K562 (cell line): Measurements from ENCODE around the gene TNIP1. TPM values are rescaled to one million over a fixed set of nuclear protein-coding genes. Genes with fewer than 3 reads are reported as not detected.

Experiments
- ATAC-seq: fragments of 200-7000 bp; cut with Tn5 transposase; 3 replicates; pipeline ENCODE4 v1.9.1; 2020; ENCODE audit warnings: moderate library complexity
- BruUV-seq: library from RNA; stranded (reverse); fragments of 400-500 nt; replicated peaks from 2 replicates; lab custom pipeline; 2021; lab: Mats Ljungman, UMichigan
- CTCF ChIA-PET: fragments of 300-600 bp; formaldehyde crosslinking; extraction: SDS; loops from one replicate; lab custom pipeline; 2021; ENCODE audit warnings: low intra/inter-chr PET ratio; lab: Yijun Ruan, JAX
- POLR2A ChIA-PET: fragments of 300-600, 350-650 bp; sonication (Branson Sonifier 250); formaldehyde crosslinking; extraction: SDS; loops from one replicate; lab custom pipeline; 2021; ENCODE audit warnings: antibody characterized with exemption, inconsistent platforms; lab: Yijun Ruan, JAX
- DNase-seq, 4 experiments: peaks; one replicate each; pipeline versions ENCODE4 v3.0.0 to v3.0.0-alpha.2; 2011 to 2018; ENCODE audit warnings: low spot score in 3 of 4, mixed read lengths in 3 of 4; ENCODE audit errors: extremely low read depth in 1 of 4
- FAIRE-seq: peaks from 2 replicates; lab custom pipeline; 2011; peaks lifted over from hg19 to GRCh38; lab: Jason Lieb, UNC
- H2AFZ ChIP-seq: 2 replicates; pipeline ENCODE4 v1.6.0; 2011; ENCODE audit warnings: low read depth, low read length, control low read depth, inconsistent platforms
- H3K27ac ChIP-seq: fragments of 200-600 bp; 3 replicates; pipeline ENCODE4 v1.8.0; 2011; ENCODE audit warnings: low read depth, mild to moderate bottlenecking, control low read depth, inconsistent platforms, low read length, moderate library complexity, mixed read lengths; ENCODE audit errors: extremely low read depth
- H3K27me3 ChIP-seq, 2 experiments: fragments of 300-600 bp in 1 of 2; 2 replicates in 1 of 2; 3 replicates in 1 of 2; pipeline versions ENCODE4 v1.6.0 to v1.8.0; 2011; ENCODE audit warnings: inconsistent platforms in 2 of 2, low read length in 2 of 2, mild to moderate bottlenecking in 1 of 2, mixed read lengths in 1 of 2, moderate library complexity in 1 of 2; ENCODE audit not compliant: control insufficient read depth in 2 of 2, insufficient read depth in 2 of 2
- H3K36me3 ChIP-seq: fragments of 300-600 bp; 3 replicates; pipeline ENCODE4 v1.8.0; 2011; ENCODE audit warnings: mild to moderate bottlenecking, low read length, inconsistent platforms; ENCODE audit not compliant: control insufficient read depth, insufficient read depth
- H3K4me1 ChIP-seq, 2 experiments: fragments of 200-600 bp in 1 of 2; replicated peaks in 1 of 2; 2 replicates in 1 of 2; 3 replicates in 1 of 2; pipeline versions ENCODE4 v1.5.1 to v1.8.0; 2011; ENCODE audit warnings: inconsistent platforms in 2 of 2, low read length in 2 of 2, mild to moderate bottlenecking in 1 of 2, mixed read lengths in 1 of 2, moderate library complexity in 1 of 2; ENCODE audit not compliant: control insufficient read depth in 2 of 2, insufficient read depth in 2 of 2
- H3K4me2 ChIP-seq: 2 replicates; pipeline ENCODE4 v1.6.1; 2011; ENCODE audit warnings: low read length, control low read depth, inconsistent platforms, mixed read lengths; ENCODE audit not compliant: insufficient read depth
- H3K4me3 ChIP-seq: fragments of 200-600 bp; sonication (generic), shearing (Covaris generic); 2 replicates; pipeline ENCODE4 v1.5.1; 2016; ENCODE audit warnings: control low read depth, inconsistent platforms
- H3K79me2 ChIP-seq: fragments of 200-600 bp; 3 replicates; pipeline ENCODE4 v1.8.0; 2011; ENCODE audit warnings: low read length, inconsistent platforms; ENCODE audit not compliant: control insufficient read depth, insufficient read depth
- H3K9ac ChIP-seq, 2 experiments: 2 replicates each; pipeline versions ENCODE4 v1.6.0 to v1.6.1; 2011; ENCODE audit warnings: low read depth in 2 of 2, low read length in 2 of 2, control low read depth in 1 of 2, inconsistent platforms in 1 of 2, mild to moderate bottlenecking in 1 of 2, mixed read lengths in 1 of 2; ENCODE audit not compliant: insufficient read depth in 1 of 2
- H3K9me1 ChIP-seq: one replicate; pipeline ENCODE4 v1.6.0; 2011; ENCODE audit warnings: inconsistent platforms, mild to moderate bottlenecking, low read length, moderate library complexity; ENCODE audit not compliant: control insufficient read depth, insufficient read depth
- H3K9me3 ChIP-seq: replicated peaks from 2 replicates; pipeline ENCODE4 v1.5.1; 2011; ENCODE audit warnings: low read depth, low read length, inconsistent platforms; ENCODE audit not compliant: control insufficient read depth, insufficient read depth
- H4K20me1 ChIP-seq: replicated peaks from 2 replicates; pipeline ENCODE4 v1.6.1; 2011; ENCODE audit warnings: low read length, inconsistent platforms, mixed read lengths; ENCODE audit not compliant: control insufficient read depth, insufficient read depth
- CBX8 ChIP-seq: fragments of 200-600 bp; sonication (generic); IDR thresholded peaks from 2 replicates; pipeline ENCODE4 v1.6.1; 2012; ENCODE audit warnings: borderline replicate concordance, mixed run types, low read depth, mild to moderate bottlenecking, moderate library complexity, mixed read lengths, low read length, control low read depth, inconsistent platforms; ENCODE audit not compliant: poor library complexity, severe bottlenecking; ENCODE audit errors: extremely low read depth
- COPS2 ChIP-seq: fragments of 450-650 bp; conservative IDR thresholded peaks from 2 replicates; pipeline ENCODE4 v1.6.1; 2016; ENCODE audit warnings: mild to moderate bottlenecking, moderate library complexity
- CTCF ChIP-seq, 3 experiments: IDR thresholded peaks in 2 of 3; conservative IDR thresholded peaks in 1 of 3; 2 replicates each; pipeline ENCODE4 v1.5.1; 2011 to 2012; ENCODE audit warnings: low read length in 3 of 3, mild to moderate bottlenecking in 3 of 3, control low read depth in 2 of 3, improper control_type of control experiment in 1 of 3, inconsistent platforms in 1 of 3, low read depth in 1 of 3, mixed read lengths in 1 of 3, moderate library complexity in 1 of 3; ENCODE audit not compliant: insufficient read depth in 2 of 3
- FOXJ3 ChIP-seq: sonication (generic); formaldehyde crosslinking; IDR thresholded peaks from 2 replicates; pipeline ENCODE4 v1.4.0; 2020; ENCODE audit warnings: mild to moderate bottlenecking, missing genetic modification reagents
- GATA2 ChIP-seq: sonication (generic); formaldehyde crosslinking; IDR thresholded peaks from 2 replicates; pipeline ENCODE4 v1.4.0; 2020; ENCODE audit warnings: mild to moderate bottlenecking, missing genetic modification reagents
- HSF4 ChIP-seq: fragments of 250-450 bp; sonication (Bioruptor Pico); IDR thresholded peaks from 2 replicates; pipeline ENCODE4 v2.1.2; 2022; ENCODE audit warnings: mild to moderate bottlenecking, moderate library complexity, borderline replicate concordance
- MBD1 ChIP-seq: fragments of 250-450 bp; sonication (Bioruptor Pico); IDR thresholded peaks from 2 replicates; pipeline ENCODE4 v1.8.0; 2022; ENCODE audit warnings: inconsistent platforms
- MNT ChIP-seq, 2 experiments: fragments of 450-650 bp; conservative IDR thresholded peaks; 2 replicates each; pipeline ENCODE4 v1.6.1; 2017; ENCODE audit warnings: mild to moderate bottlenecking in 2 of 2, moderate library complexity in 2 of 2
- NR2F6 ChIP-seq: fragments of 450-650 bp; formaldehyde crosslinking; IDR thresholded peaks from 2 replicates; pipeline ENCODE4 v1.4.0; 2020; ENCODE audit warnings: mild to moderate bottlenecking
- RCOR1 ChIP-seq, 2 experiments: IDR thresholded peaks; 2 replicates each; pipeline ENCODE4 v1.6.1; 2012; ENCODE audit warnings: low read depth in 2 of 2, low read length in 2 of 2, borderline replicate concordance in 1 of 2, improper control_type of control experiment in 1 of 2
- SP2 ChIP-seq: IDR thresholded peaks from 2 replicates; pipeline ENCODE4 v1.6.1; 2011; ENCODE audit warnings: mild to moderate bottlenecking, low read depth, low read length, moderate library complexity; ENCODE audit not compliant: poor library complexity, severe bottlenecking; ENCODE audit errors: extremely low read depth
- ZNF23 ChIP-seq: fragments of 250-450 bp; sonication (Bioruptor Pico); IDR thresholded peaks from 2 replicates; pipeline ENCODE4 v1.4.0; 2020; ENCODE audit warnings: mild to moderate bottlenecking
- ZNF280A ChIP-seq: fragments of 450-650 bp; IDR thresholded peaks from 2 replicates; pipeline ENCODE4 v1.6.1; 2018; ENCODE audit warnings: mild to moderate bottlenecking, low read depth; ENCODE audit not compliant: partially characterized antibody
- WGBS: fragments of 100-300 bp; shearing (Covaris generic); methylation state at CpG from one replicate; pipeline ENCODE4 v1.1.6; 2016; ENCODE audit warnings: low coverage, mixed read lengths; ENCODE audit not compliant: insufficient coverage; ENCODE audit errors: missing lambda C conversion rate; 5-methylcytosine and 5-hydroxymethylcytosine counted together
- in situ Hi-C: fragments of 300-500 bp; cut with MboI; formaldehyde crosslinking; loops from 4 replicates; pipeline ENCODE4 v1.15.0; 2018; ENCODE audit warnings: inconsistent platforms, mixed read lengths
- intact Hi-C: fragments of 100-400 bp; cut with micrococcal nuclease; formaldehyde crosslinking; loops from 2 replicates; pipeline ENCODE4 v1.14.2; 2022
- polyA plus RNA-seq, 8 experiments: library from polyadenylated mRNA; depleted of rRNA in 4 of 8; stranded (reverse) in 5 of 8; unstranded in 3 of 8; fragments of >200 nt; fragmentation: Nextera tagmentation in 2 of 8; fragmentation: Illumina TruSeq in 1 of 8; extraction: Ambion mirVana in 2 of 8; extraction: Trizol in 1 of 8; gene quantifications; 2 replicates each; pipeline versions ENCODE4 v1.2.1 to v1.2.3, GENCODE V29; 2011 to 2014; ENCODE audit warnings: inconsistent platforms in 1 of 8, missing spikeins in 1 of 8
- total RNA-seq, 7 experiments: library from RNA; depleted of rRNA in 6 of 7; stranded (reverse); fragments of >200 nt in 6 of 7; fragmentation: Illumina TruSeq in 2 of 7; extraction: Trizol in 2 of 7; gene quantifications; 2 replicates each; pipeline versions ENCODE4 v1.2.1 to v1.2.3, GENCODE V29; 2011 to 2021; ENCODE audit warnings: low replicate concordance in 1 of 7

Gene TNIP1
- total and polyA plus RNA-seq, 9 of the 15 experiments (the other 6 are each of a cell fraction or from before 2014, with no cell fraction given), result 0.46 to 41.0 (median 24.6) TPM

GRCh38 chr5:151023047-151023615 is 57.7 kb downstream of the TNIP1 start:
- Histone ChIP-seq H2AFZ (peak overlapping the region; percentile 82), H3K4me3 (no peak overlapping the region), H3K4me2 (peak overlapping the region; percentile 51), H3K27me3 (no peaks in the 10 kb centered on the region), H3K4me1 (peaks cover 33 to 38% of the 10 kb centered on the region in 2 experiments), H3K9ac (peak overlapping the region; percentile 32 to 35; a peak in 2 of 4 replicates), H3K27ac (peak overlapping the region; percentile 78), H3K36me3 (peaks cover 3% of the 10 kb centered on the region; the same call in 2 of the 3 replicates), H3K79me2 (no peaks in the 10 kb centered on the region), H3K9me1 (no peaks in the 10 kb centered on the region), H3K9me3 (no peaks in the 10 kb centered on the region), H4K20me1 (no peaks in the 10 kb centered on the region)
- ATAC-seq (peak; percentile 75), DNase-seq (peak; percentile 70 to 82 (median 74)), FAIRE-seq (no peak)
- BruUV-seq, result no TSS peak
- ChIA-PET POLR2A (no interaction called here), CTCF (no interaction called here)
- WGBS, result 7% methylated on average over 5 of the region's 5 CpGs
- in situ Hi-C loops, result no loop called here
- intact Hi-C loops, result no loop called here
- TF ChIP-seq SP2, result no peak
- no peak for TF ChIP-seq ZNF280A
- TF ChIP-seq ZNF23 (CRISPR knock-in tag), result no peak
- 0 out of 2 replicates have a peak, but pooled peaks have one; percentile 13 for TF ChIP-seq HSF4
- no peak for TF ChIP-seq CTCF (IDR thresholded peaks at IDR 0.05 in 2 of 3, conservative IDR thresholded peaks at IDR 0.05 in 1 of 3; ENCODE audit: insufficient read depth in 2 of 3, low read depth in 1 of 3, low read length in 3 of 3)
- no peak for TF ChIP-seq FOXJ3 (CRISPR knock-in tag)
- TF ChIP-seq CBX8, result no peak
- peak in 1 of 2 experiments; percentile 30; a peak in 1 of 4 replicates for TF ChIP-seq RCOR1 (IDR thresholded peaks at IDR 0.05; ENCODE audit: borderline replicate concordance in 1 of 2, low read depth in 2 of 2, low read length in 2 of 2)
- no peak for TF ChIP-seq COPS2
- peak; percentile 79 to 85 for TF ChIP-seq MNT (conservative IDR thresholded peaks at IDR 0.05)
- TF ChIP-seq NR2F6, result no peak
- TF ChIP-seq MBD1 (CRISPR knock-in tag), result no peak
- peak; percentile 53 for TF ChIP-seq GATA2 (CRISPR knock-in tag)
